SK-N-SH treated with all-trans-retinoic acid at 6 μM for 48 hours (cell line): ENCODE data around the gene PTGES3L.
A peak's percentile ranks its signal among the peaks of the same experiment; 100 is the strongest.

Source experiments
- ATAC-seq: fragments of 200-7000 bp; cut with Tn5 transposase; 3 replicates; pipeline ENCODE4 v1.9.1; 2020; ENCODE audit warnings: mild to moderate bottlenecking, moderate library complexity
- ARNTL ChIP-seq: fragments of 450-650 bp; formaldehyde crosslinking; IDR thresholded peaks from 2 replicates; pipeline ENCODE4 v1.5.0; 2020; ENCODE audit warnings: low read depth, mild to moderate bottlenecking, moderate library complexity, borderline replicate concordance
- BACH2 ChIP-seq: fragments of 250-450 bp; sonication (Bioruptor Pico); IDR thresholded peaks from 2 replicates; pipeline ENCODE4 v1.9.0; 2021; ENCODE audit warnings: mild to moderate bottlenecking, borderline replicate concordance
- CREB5 ChIP-seq: fragments of 250-450 bp; sonication (Bioruptor Pico); IDR thresholded peaks from 2 replicates; pipeline ENCODE4 v1.5.1; 2020; ENCODE audit warnings: low read depth, mild to moderate bottlenecking, moderate library complexity
- CSDC2 ChIP-seq: fragments of 250-450 bp; sonication (Bioruptor Pico); IDR thresholded peaks from 2 replicates; pipeline ENCODE4 v1.5.0; 2020; ENCODE audit warnings: mild to moderate bottlenecking, moderate library complexity
- CSRNP3 ChIP-seq: fragments of 250-450 bp; sonication (Bioruptor Pico); IDR thresholded peaks from 2 replicates; pipeline ENCODE4 v1.5.1; 2021; ENCODE audit warnings: mild to moderate bottlenecking, moderate library complexity
- ESRRG ChIP-seq: fragments of 250-450 bp; sonication (Bioruptor Pico); IDR thresholded peaks from 2 replicates; pipeline ENCODE4 v1.6.1; 2021; ENCODE audit warnings: mild to moderate bottlenecking
- GLIS3 ChIP-seq: fragments of 250-450 bp; sonication (Bioruptor Pico); IDR thresholded peaks from 2 replicates; pipeline ENCODE4 v1.5.0; 2020; ENCODE audit warnings: mild to moderate bottlenecking, moderate library complexity
- ISL1 ChIP-seq: fragments of 250-450 bp; sonication (Bioruptor Pico); IDR thresholded peaks from 2 replicates; pipeline ENCODE4 v2.1.2; 2022; ENCODE audit warnings: mild to moderate bottlenecking, moderate library complexity
- PATZ1 ChIP-seq: fragments of 250-450 bp; sonication (Bioruptor Pico); IDR thresholded peaks from 2 replicates; pipeline ENCODE4 v1.8.0; 2020; ENCODE audit warnings: mild to moderate bottlenecking, moderate library complexity, borderline replicate concordance
- POU6F1 ChIP-seq: fragments of 250-450 bp; sonication (Bioruptor Pico); IDR thresholded peaks from 2 replicates; pipeline ENCODE4 v1.8.0; 2021; ENCODE audit warnings: low read depth, mild to moderate bottlenecking, moderate library complexity, borderline replicate concordance
- RARB ChIP-seq: fragments of 250-450 bp; sonication (Bioruptor Pico); IDR thresholded peaks from 2 replicates; pipeline ENCODE4 v1.8.0; 2021; ENCODE audit warnings: mild to moderate bottlenecking, moderate library complexity
- SNAI2 ChIP-seq: fragments of 250-450 bp; sonication (Bioruptor Pico); IDR thresholded peaks from 2 replicates; pipeline ENCODE4 v1.5.0; 2020; ENCODE audit warnings: mild to moderate bottlenecking, moderate library complexity
- TCF4 ChIP-seq: fragments of 250-450 bp; sonication (Bioruptor Pico); IDR thresholded peaks from 2 replicates; pipeline ENCODE4 v1.8.0; 2021; ENCODE audit warnings: mild to moderate bottlenecking, moderate library complexity, borderline replicate concordance
- TOX ChIP-seq: fragments of 250-450 bp; sonication (Bioruptor Pico); IDR thresholded peaks from 2 replicates; pipeline ENCODE4 v1.8.0; 2021; ENCODE audit warnings: mild to moderate bottlenecking, moderate library complexity, borderline replicate concordance
- TSHZ2 ChIP-seq: fragments of 250-450 bp; sonication (Bioruptor Pico); IDR thresholded peaks from 2 replicates; pipeline ENCODE4 v1.5.0; 2020; ENCODE audit warnings: mild to moderate bottlenecking, moderate library complexity
- ZC3H10 ChIP-seq: fragments of 250-450 bp; sonication (Bioruptor Pico); IDR thresholded peaks from 2 replicates; pipeline ENCODE4 v1.5.1; 2021; ENCODE audit warnings: mild to moderate bottlenecking, moderate library complexity
- ZFP3 ChIP-seq: fragments of 250-450 bp; sonication (Bioruptor Pico); IDR thresholded peaks from 2 replicates; pipeline ENCODE4 v1.5.0; 2020; ENCODE audit warnings: mild to moderate bottlenecking, moderate library complexity
- ZFP30 ChIP-seq: fragments of 450-650 bp; formaldehyde crosslinking; IDR thresholded peaks from 2 replicates; pipeline ENCODE4 v1.5.0; 2022; ENCODE audit warnings: mild to moderate bottlenecking, moderate library complexity
- ZNF70 ChIP-seq: fragments of 450-650 bp; formaldehyde crosslinking; IDR thresholded peaks from 2 replicates; pipeline ENCODE4 v1.5.0; 2020; ENCODE audit warnings: mild to moderate bottlenecking, moderate library complexity
- ZNF8 ChIP-seq: fragments of 450-650 bp; formaldehyde crosslinking; IDR thresholded peaks from 2 replicates; pipeline ENCODE4 v1.5.0; 2020; ENCODE audit warnings: mild to moderate bottlenecking, moderate library complexity

The PTGES3L gene

GRCh38 chr17:43025290-43025657 lies 45.4 kb upstream of the PTGES3L start (continued):
- TF ChIP-seq CREB5 = no peak
- TF ChIP-seq ZNF8 (CRISPR knock-in tag) = no peak
- TF ChIP-seq CSDC2 = no peak
- TF ChIP-seq PATZ1 = no peak
- no peak for TF ChIP-seq ESRRG (CRISPR knock-in tag)
- TF ChIP-seq, all 23 proteins: peak for 0

- TF ChIP-seq ISL1 (CRISPR knock-in tag) = no peak
- no peak for TF ChIP-seq ZNF70 (CRISPR knock-in tag)
- no peak for TF ChIP-seq ESRRG (CRISPR knock-in tag)
- TF ChIP-seq CSDC2 = no peak
- TF ChIP-seq CSRNP3 (CRISPR knock-in tag) = no peak
- TF ChIP-seq BACH2 (CRISPR knock-in tag) = no peak
- no peak for TF ChIP-seq ZFP30 (CRISPR knock-in tag)
- no peak for TF ChIP-seq ARNTL (CRISPR knock-in tag)
- no peak for TF ChIP-seq TCF4 (CRISPR knock-in tag)
- no peak for TF ChIP-seq ZC3H10
- no peak for TF ChIP-seq PATZ1
- no peak for TF ChIP-seq TOX (CRISPR knock-in tag)
- no peak for TF ChIP-seq GLIS3 (CRISPR knock-in tag)
- no peak for TF ChIP-seq RARB (CRISPR knock-in tag)
- no peak for TF ChIP-seq TSHZ2 (CRISPR knock-in tag)
- no peak for TF ChIP-seq POU6F1 (CRISPR knock-in tag)
- TF ChIP-seq SNAI2 (CRISPR knock-in tag) = no peak
- no peak for TF ChIP-seq ZNF8 (CRISPR knock-in tag)
- no peak for TF ChIP-seq ZFP3
Observed at GRCh38 chr17:43024407-43025289, 44.8 kb upstream of the PTGES3L start, which contains the start of gene RND2. RND2 (plus strand) TSS chr17:43025231; CDS start chr17:43025348, 117 bp downstream.

More at GRCh38 chr17:43024407-43025289, 44.8 kb upstream of the PTGES3L start, which contains the start of gene RND2:
- peak; percentile 77 for ATAC-seq
